K562 (cell line): ENCODE results near the gene PSMA7. TPM values are rescaled to one million over a fixed set of nuclear protein-coding genes. Genes with fewer than 3 reads are reported as not detected.

Experiments
- RERE ChIP-seq: sonication (generic); formaldehyde crosslinking; IDR thresholded peaks from 2 replicates; pipeline ENCODE4 v1.8.0; 2023; ENCODE audit warnings: missing genetic modification reagents, mild to moderate bottlenecking, borderline replicate concordance
- SIRT6 ChIP-seq: IDR thresholded peaks from one replicate; pipeline ENCODE4 v1.6.1; 2012; ENCODE audit warnings: low read depth, mild to moderate bottlenecking, control low read depth, inconsistent platforms, low read length, moderate library complexity
- polyA plus RNA-seq, 8 experiments: library from polyadenylated mRNA; depleted of rRNA in 4 of 8; stranded (reverse) in 5 of 8; unstranded in 3 of 8; fragments of >200 nt; fragmentation: Nextera tagmentation in 2 of 8; fragmentation: Illumina TruSeq in 1 of 8; extraction: Ambion mirVana in 2 of 8; extraction: Trizol in 1 of 8; gene quantifications; 2 replicates each; pipeline versions ENCODE4 v1.2.1 to v1.2.3, GENCODE V29; 2011 to 2014; ENCODE audit warnings: inconsistent platforms in 1 of 8, missing spikeins in 1 of 8
- total RNA-seq, 7 experiments: library from RNA; depleted of rRNA in 6 of 7; stranded (reverse); fragments of >200 nt in 6 of 7; fragmentation: Illumina TruSeq in 2 of 7; extraction: Trizol in 2 of 7; gene quantifications; 2 replicates each; pipeline versions ENCODE4 v1.2.1 to v1.2.3, GENCODE V29; 2011 to 2021; ENCODE audit warnings: low replicate concordance in 1 of 7
- TF ChIP-seq, protein P1 (sequence below): fragments of 150-350 bp; IDR thresholded peaks from 2 replicates; pipeline ENCODE4 v1.6.1; 2014; ENCODE audit warnings: low read depth, mild to moderate bottlenecking, low read length, borderline replicate concordance

Gene PSMA7
- total and polyA plus RNA-seq, 9 of the 15 experiments (the other 6 are each of a cell fraction or from before 2014, with no cell fraction given): 257 to 510 (median 393) TPM

DNA sequence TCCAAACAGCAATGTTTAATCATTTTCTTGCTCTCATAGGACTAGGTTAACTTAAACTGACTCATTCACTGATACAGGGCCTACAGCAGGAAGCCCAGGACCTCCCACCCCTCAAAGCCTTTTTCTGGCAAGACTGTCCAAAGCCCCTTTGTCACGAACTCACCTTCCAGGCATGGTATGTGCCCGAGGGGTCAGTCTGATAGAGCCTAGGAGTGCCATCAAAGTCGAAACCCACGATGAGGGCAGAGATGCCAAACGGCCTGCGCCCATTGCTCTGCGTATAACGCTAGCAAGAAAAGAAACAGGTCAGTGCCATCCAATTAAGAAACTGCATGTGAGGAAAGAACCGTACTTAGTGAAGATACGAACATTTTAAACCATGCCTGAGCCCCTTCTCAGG, 4.3 kb downstream of the PSMA7 start (continued):
- TF ChIP-seq, protein P1, sequence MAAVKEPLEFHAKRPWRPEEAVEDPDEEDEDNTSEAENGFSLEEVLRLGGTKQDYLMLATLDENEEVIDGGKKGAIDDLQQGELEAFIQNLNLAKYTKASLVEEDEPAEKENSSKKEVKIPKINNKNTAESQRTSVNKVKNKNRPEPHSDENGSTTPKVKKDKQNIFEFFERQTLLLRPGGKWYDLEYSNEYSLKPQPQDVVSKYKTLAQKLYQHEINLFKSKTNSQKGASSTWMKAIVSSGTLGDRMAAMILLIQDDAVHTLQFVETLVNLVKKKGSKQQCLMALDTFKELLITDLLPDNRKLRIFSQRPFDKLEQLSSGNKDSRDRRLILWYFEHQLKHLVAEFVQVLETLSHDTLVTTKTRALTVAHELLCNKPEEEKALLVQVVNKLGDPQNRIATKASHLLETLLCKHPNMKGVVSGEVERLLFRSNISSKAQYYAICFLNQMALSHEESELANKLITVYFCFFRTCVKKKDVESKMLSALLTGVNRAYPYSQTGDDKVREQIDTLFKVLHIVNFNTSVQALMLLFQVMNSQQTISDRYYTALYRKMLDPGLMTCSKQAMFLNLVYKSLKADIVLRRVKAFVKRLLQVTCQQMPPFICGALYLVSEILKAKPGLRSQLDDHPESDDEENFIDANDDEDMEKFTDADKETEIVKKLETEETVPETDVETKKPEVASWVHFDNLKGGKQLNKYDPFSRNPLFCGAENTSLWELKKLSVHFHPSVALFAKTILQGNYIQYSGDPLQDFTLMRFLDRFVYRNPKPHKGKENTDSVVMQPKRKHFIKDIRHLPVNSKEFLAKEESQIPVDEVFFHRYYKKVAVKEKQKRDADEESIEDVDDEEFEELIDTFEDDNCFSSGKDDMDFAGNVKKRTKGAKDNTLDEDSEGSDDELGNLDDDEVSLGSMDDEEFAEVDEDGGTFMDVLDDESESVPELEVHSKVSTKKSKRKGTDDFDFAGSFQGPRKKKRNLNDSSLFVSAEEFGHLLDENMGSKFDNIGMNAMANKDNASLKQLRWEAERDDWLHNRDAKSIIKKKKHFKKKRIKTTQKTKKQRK: no peak
- no peak for TF ChIP-seq RERE (CRISPR knock-in tag)
- no peak for TF ChIP-seq SIRT6
